Stimulated activated CD4-positive, alpha-beta T cell treated with anti-CD3 and anti-CD28 coated beads, Interleukin-12 subunit alpha, Interleukin-12 subunit beta, amount 100 ng/mL, for 24 hours (primary cell): ENCODE results near the gene PLCE1.

ENCODE experiments used
- DNase-seq, 2 experiments: peaks; one replicate each; pipeline ENCODE4 v3.0.0-alpha.2; 2020; ENCODE audit warnings: low read depth in 2 of 2

PLCE1 gene

DNA sequence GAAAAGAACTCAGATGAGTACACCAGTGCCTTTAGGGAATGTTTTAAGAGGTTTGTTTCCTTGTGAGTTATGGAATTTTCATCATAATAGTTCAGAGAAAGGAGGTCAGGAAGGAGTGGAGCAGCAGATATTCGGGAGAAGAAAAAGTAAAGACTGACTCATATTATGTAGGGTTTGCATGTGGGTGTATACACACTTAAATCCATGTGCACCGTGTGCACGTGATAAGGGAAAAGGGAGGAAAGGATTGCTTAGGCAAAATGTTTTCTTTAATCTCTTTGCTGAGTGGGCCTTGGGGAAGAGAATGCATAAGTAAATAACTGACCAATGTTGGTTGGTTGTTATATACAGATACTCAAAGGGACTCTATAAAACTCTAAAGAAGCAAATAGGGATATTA, 30.2 kb downstream of the PLCE1 start:
- no peak for DNase-seq

DNA sequence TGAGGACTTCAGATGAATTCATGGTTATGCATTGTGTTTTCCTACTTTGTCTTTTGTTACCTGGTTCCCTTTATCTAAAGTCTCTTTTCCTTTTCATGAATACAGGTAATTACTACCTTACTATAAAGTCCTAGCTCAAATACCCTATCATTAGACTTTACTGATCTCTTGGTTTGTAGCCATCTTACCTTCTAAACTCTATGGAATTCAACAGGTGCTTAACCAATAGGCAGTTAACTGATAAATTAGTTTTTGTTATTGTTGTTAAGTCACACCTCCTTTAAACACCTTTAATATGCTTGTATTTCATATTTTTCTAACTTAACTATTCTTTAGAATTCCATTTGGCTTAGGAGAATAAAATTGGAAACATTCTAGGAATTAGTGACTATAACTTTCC, 30.7 kb downstream of the PLCE1 start:
- DNase-seq = no peak

DNA sequence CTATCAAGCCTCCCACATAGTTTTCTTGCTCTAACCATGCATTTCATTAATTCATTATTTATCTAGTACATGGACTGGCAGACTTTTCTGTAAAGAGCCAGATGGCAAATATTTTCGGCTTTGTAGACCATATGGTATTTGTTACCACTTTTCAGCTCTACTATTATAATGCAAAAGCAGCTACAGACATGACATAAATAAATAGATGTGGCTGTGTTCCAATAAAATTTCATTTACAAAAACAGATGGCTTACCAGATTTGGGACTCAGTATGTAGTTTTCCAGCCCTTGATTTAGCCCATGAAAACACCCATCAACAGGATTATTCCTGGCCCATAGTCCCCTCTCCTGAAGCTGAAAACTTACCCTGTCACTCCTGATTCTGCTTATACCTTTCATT, 32.1 kb downstream of the PLCE1 start:
- no peak for DNase-seq

DNA sequence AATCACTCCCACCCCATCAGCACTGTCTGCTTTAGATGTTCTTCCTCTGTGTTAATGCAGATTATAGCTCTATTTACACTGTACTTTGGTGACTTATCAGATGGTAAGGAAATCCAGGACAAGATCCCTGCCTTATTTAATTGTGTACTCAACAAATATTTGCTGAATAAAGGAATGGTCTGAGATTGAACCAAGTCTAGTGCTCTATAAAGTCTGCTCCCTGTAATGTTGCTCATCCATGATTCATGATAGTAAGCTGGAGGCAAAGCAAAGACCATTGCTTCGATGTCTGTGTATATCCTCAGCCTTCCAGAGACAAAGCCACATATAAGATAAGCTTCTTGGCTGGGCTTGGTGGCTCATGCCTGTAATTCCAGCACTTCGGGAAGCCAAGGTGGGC, 33.5 kb downstream of the PLCE1 start:
- DNase-seq = no peak

DNA sequence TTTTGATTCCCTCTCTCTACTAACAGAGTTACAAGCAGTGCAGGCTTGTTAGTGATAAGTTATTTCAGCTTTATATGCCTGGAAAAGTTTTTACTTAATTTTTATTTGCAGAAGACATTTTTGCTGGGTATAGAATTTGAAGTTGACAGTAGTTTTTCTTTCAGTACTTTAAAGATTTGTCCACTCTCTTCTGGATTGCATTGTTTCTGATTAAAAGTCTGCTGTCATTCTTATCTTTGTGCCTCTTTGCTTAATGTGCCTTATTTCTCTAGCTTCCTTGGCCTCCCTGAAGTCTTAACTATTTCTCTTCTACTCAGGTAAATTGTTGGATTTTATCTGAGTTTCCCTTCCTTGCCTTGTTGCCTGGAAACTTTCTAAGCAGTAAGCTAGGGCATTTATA, 36.2 kb downstream of the PLCE1 start:
- no peak for DNase-seq

DNA sequence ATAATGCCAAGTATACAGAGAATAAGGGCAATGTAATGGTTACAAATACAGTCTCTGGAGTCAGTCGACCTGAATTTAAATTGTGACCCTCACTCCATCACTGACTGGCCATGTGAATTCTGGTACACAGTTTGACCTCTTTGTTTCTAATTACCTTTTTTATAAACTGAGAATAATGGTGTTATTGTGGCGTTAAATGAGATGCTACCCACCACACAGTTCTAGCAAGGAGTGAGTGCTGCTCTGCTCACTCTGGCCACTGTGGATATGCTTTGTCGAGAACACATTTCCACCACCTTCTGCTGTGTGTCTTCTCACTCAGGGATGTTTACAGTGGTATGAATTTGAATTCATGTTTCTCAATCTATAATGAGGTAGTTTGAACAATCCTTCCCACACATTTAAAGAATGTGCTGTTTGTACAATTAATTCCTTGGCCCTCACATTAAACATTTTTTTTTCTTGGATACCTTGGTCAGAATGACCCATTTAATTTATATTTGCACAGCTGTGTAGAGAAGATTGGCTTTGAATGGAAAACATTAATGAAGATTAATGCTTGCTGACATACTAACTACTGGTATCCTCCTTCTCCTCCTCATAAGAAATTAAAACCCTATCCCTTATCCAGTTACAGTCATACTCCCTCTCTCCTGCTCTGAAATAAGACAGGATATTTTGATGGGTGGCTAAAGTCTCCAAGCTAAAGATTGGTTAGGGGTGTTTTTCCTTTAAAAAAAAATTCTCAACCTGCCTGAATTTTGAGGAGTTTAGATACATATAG, 42.4 kb downstream of the PLCE1 start:
- no peak for DNase-seq

DNA sequence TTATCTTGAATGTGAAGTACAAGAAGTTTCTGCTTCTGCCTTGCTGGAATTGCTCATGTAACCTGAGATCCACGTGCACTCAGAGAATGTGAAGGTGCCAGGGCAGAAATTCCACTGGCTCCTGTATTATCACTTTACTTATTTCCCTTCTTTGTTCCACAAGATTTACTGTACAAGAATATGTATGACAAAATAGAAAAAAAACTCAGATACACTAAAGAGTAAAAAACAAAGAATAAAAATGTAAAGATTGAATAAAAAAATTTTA, 43.0 kb downstream of the PLCE1 start:
- DNase-seq = no peak

DNA sequence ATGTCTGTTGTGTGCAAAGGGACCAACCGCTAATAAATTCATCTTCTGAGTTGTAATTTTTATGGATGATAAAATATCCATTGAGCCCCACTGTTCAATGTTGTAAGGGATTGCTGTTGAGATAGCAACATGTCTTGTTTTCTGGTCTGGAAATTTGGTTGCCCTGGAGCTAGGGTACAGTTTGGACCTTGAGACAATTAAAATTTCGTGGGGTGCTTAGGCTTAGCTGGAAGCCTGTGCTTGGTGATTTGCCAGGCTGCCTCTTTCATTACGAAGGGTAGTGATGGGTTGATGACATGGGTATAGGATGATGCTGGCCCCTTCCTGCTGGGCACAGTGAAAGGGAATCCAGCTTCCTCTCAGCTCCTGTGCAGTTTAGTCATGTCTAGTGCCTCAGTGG, 43.6 kb downstream of the PLCE1 start:
- DNase-seq = no peak

DNA sequence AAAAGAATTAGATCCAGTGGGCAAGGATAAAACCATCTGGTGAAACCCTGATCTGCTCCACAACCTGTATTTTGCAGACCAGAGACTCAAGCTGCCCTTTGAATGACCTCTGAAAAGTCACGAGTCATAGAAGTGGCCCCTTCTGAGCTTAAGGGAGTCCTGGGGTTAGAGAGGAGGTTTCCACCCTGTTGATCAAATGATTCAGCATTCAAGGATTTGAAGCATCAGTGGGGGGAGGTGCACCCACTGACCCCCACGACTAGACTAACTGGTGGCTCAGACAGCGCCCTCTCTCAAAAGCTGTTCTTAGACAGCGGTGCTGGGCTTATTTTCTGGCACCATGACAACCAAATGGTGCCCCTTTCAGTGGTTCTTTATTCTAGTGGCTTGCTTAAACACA, 44.3 kb downstream of the PLCE1 start:
- DNase-seq = no peak

DNA sequence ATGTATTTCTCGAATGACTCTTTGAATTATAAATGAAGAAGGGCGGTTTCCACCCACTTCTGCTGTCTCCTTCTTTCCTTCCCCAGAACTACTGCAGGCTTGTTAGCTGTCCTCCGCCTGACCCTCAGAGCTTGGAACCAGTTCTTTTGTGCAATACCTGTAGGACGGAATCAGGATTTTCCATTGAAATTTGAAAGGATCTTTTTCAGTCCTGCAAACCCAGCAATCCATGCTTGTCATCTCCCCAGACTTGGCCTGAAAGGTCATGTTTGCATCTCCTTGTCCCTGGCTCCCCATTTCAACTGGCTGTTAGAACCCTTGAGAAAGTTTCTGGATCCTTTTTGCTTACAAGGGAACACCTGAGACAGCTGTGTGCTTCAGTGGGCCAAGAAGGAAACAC, 47.5 kb downstream of the PLCE1 start:
- DNase-seq = no peak

DNA sequence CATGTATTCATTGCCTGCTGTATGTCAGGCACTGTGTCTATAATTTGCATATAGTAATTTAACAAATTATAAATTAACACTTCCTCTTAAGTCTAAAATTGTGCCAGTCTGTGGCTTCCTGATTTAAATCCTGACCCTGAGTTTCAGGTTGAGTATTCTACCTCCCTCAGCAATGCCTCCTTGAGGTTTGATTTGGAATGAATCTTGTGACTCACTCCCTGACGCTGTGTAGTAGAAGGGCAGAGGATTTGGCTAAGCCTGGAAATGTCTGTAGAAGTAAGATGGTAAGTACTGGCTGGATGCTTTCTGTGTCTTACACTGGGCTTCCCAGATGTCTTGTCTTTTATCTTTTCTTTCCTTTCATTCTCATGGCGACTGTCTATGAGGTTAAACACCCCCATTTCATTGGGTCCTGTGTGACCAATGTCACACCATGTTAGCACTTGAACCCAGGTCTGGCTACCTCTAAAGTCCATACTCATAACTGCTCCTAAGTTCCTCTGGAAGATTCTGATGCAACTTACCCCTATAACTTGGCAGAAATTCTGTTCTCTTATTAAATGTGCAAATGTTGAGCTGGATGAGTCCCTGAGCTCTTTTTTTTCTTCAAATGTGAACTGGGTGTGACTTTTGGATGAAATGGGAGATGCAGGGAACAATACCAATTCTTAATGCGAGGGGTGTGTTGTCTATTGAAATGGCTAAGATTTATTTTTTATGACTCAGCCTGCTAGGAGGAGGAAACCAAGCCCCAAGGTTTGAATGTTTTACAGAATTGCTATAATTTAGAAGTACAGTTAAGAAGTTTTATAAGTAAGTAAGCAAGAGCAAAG, 48.5 kb downstream of the PLCE1 start:
- no peak for DNase-seq

DNA sequence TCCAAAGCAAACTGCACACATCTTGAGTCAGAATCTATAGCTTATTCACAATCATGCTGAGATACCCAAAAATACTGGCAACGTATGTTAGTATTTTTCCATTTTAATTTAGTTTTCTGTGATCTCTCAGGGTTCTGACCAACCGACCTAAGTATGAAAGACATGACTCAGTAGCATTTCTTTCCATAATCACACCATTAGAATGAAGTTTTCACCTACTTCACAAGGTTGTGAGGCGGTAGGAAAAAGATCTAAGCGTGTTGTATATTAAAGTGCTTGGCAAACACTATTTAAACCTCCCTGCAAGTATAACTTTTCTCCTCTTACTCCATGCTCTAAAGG, 49.1 kb downstream of the PLCE1 start:
- no peak for DNase-seq
